PC-3 (cell line): ENCODE measurements around the gene ABHD8. TPM values are rescaled to one million over a fixed set of nuclear protein-coding genes. Genes with fewer than 3 reads are reported as not detected.

Source experiments
- ATAC-seq: fragments of 200-7000 bp; cut with Tn5 transposase; 2 replicates; pipeline ENCODE4 v1.9.1; 2020; ENCODE audit warnings: mild to moderate bottlenecking, moderate library complexity
- BruUV-seq: library from RNA; stranded (reverse); fragments of 400-500 nt; replicated peaks from 2 replicates; lab custom pipeline; 2021; lab: Mats Ljungman, UMichigan
- CTCF ChIA-PET: fragments of 300-600 bp; sonication (Branson Sonifier 250); formaldehyde crosslinking; loops from one replicate; lab custom pipeline; 2022; ENCODE audit warnings: antibody characterized with exemption; lab: Charles Lee
- POLR2A ChIA-PET: fragments of 300-600 bp; sonication (Branson Sonifier 250); formaldehyde crosslinking; loops from one replicate; lab custom pipeline; 2022; ENCODE audit warnings: antibody characterized with exemption; ENCODE audit not compliant: unreplicated experiment; lab: Charles Lee
- DNase-seq: peaks from one replicate; pipeline ENCODE4 v3.0.0-alpha.2; 2015
- H2AFZ ChIP-seq: fragments of 300-600 bp; sonication (generic); 2 replicates; pipeline ENCODE4 v1.6.0; 2016; ENCODE audit warnings: antibody characterized with exemption, low read length
- H3F3A ChIP-seq: fragments of 300-600 bp; sonication (generic); one replicate; pipeline ENCODE4 v1.6.0; 2017; ENCODE audit warnings: antibody characterized with exemption, low read length, control low read depth, mild to moderate bottlenecking; ENCODE audit not compliant: unreplicated experiment
- H3K27ac ChIP-seq: fragments of 300-600 bp; sonication (generic); 2 replicates; pipeline ENCODE4 v1.5.1; 2016; ENCODE audit warnings: mild to moderate bottlenecking, low read length
- H3K27me3 ChIP-seq: fragments of 300-600 bp; sonication (generic); 2 replicates; pipeline ENCODE4 v1.6.1; 2016; ENCODE audit warnings: low read length, mixed read lengths
- H3K36me3 ChIP-seq: fragments of 300-600 bp; sonication (generic); 2 replicates; pipeline ENCODE4 v1.6.1; 2016; ENCODE audit warnings: low read depth, mixed run types, low read length, mixed read lengths
- H3K4me1 ChIP-seq: fragments of 300-600 bp; sonication (generic); 2 replicates; pipeline ENCODE4 v1.5.1; 2016; ENCODE audit warnings: low read length; ENCODE audit not compliant: insufficient read depth
- H3K4me2 ChIP-seq: fragments of 300-600 bp; sonication (generic); 2 replicates; pipeline ENCODE4 v1.6.0; 2016; ENCODE audit warnings: low read length
- H3K4me3 ChIP-seq: fragments of 300-600 bp; sonication (generic); 2 replicates; pipeline ENCODE4 v1.5.1; 2016; ENCODE audit warnings: mild to moderate bottlenecking, low read length, mixed read lengths
- H3K79me2 ChIP-seq: fragments of 300-600 bp; sonication (generic); 2 replicates; pipeline ENCODE4 v1.6.1; 2017; ENCODE audit warnings: low read length, mixed read lengths
- H3K9ac ChIP-seq: fragments of 300-600 bp; sonication (generic); 2 replicates; pipeline ENCODE4 v1.6.0; 2016; ENCODE audit warnings: mild to moderate bottlenecking, low read length
- H3K9me2 ChIP-seq: fragments of 300-600 bp; sonication (generic); replicated peaks from 2 replicates; pipeline ENCODE4 v1.6.1; 2016; ENCODE audit warnings: mixed run types, low read length, mixed read lengths
- H3K9me3 ChIP-seq: fragments of 300-600 bp; sonication (generic); 2 replicates; pipeline ENCODE4 v1.6.1; 2016; ENCODE audit warnings: low read length, mixed read lengths
- H4K20me1 ChIP-seq: fragments of 300-600 bp; sonication (generic); 2 replicates; pipeline ENCODE4 v1.6.1; 2016; ENCODE audit warnings: low read length, mixed read lengths
- EZH2 ChIP-seq: fragments of 300-600 bp; sonication (generic); IDR thresholded peaks from one replicate; pipeline ENCODE4 v1.6.1; 2017; ENCODE audit warnings: antibody characterized with exemption, mild to moderate bottlenecking, low read length; ENCODE audit not compliant: unreplicated experiment
- EZH2phosphoT487 ChIP-seq: fragments of 300-600 bp; sonication (generic); IDR thresholded peaks from 2 replicates; pipeline ENCODE4 v1.6.1; 2018; ENCODE audit warnings: mild to moderate bottlenecking, antibody characterized with exemption, low read length, borderline replicate concordance
- intact Hi-C: fragments of 100-400 bp; cut with micrococcal nuclease; formaldehyde crosslinking; loops from 2 replicates; pipeline ENCODE4 v1.9.0; 2023
- total RNA-seq: library from RNA; depleted of rRNA; stranded (reverse); fragments of >200 nt; gene quantifications from 2 replicates; pipeline ENCODE4 v1.2.3, GENCODE V29; 2014
- TF ChIP-seq, protein P1 (sequence below): fragments of 300-600 bp; sonication (generic); conservative IDR thresholded peaks from 2 replicates; pipeline ENCODE4 v1.5.1; 2017; ENCODE audit warnings: antibody characterized with exemption, low read depth, mild to moderate bottlenecking, low read length

The ABHD8 gene
- total RNA-seq, 1 experiment from 2014 or later, result 42.4 TPM

DNA sequence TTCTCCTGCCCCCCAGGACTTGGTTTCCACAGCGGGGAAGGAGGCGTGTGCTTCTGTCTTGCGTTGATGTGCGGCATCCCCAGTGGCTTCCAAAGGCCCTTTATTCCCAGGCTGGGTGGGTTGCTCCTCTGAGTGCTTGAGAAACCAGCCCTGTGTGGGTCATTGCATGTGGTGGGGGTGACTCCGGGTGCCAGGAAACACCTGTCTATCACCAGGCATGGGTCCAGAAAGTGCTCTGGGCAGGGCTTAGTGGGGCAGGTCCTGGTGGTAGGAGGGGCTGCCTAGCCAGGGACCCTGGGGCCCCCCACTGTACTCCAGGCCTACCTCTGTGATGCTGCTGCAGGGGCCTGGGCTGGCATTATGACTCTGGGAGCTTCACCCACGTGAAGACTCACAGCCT, 15.7 kb upstream of the ABHD8 start:
- DNase-seq (no peak), ATAC-seq (no peak)
- H3K27me3 ChIP-seq, result no peaks in the 10 kb centered on the region
- H3K4me2 ChIP-seq, result no peak overlapping the region
- no peak overlapping the region for H3K27ac ChIP-seq
- CTCF ChIA-PET, result no interaction called here
- intact Hi-C loops, result no loop called here
- BruUV-seq, result no TSS peak
- no peak overlapping the region for H2AFZ ChIP-seq
- POLR2A ChIA-PET, result no interaction called here
- H3K4me1 ChIP-seq, result peaks cover 24% of the 10 kb centered on the region
- no peak for TF ChIP-seq EZH2phosphoT487
- no peak for TF ChIP-seq EZH2
- TF ChIP-seq, protein P1, sequence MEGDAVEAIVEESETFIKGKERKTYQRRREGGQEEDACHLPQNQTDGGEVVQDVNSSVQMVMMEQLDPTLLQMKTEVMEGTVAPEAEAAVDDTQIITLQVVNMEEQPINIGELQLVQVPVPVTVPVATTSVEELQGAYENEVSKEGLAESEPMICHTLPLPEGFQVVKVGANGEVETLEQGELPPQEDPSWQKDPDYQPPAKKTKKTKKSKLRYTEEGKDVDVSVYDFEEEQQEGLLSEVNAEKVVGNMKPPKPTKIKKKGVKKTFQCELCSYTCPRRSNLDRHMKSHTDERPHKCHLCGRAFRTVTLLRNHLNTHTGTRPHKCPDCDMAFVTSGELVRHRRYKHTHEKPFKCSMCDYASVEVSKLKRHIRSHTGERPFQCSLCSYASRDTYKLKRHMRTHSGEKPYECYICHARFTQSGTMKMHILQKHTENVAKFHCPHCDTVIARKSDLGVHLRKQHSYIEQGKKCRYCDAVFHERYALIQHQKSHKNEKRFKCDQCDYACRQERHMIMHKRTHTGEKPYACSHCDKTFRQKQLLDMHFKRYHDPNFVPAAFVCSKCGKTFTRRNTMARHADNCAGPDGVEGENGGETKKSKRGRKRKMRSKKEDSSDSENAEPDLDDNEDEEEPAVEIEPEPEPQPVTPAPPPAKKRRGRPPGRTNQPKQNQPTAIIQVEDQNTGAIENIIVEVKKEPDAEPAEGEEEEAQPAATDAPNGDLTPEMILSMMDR, result no peak
- H3F3A ChIP-seq, result no peaks in the 10 kb centered on the region
- peaks cover 29% of the 10 kb centered on the region for H3K36me3 ChIP-seq
- H3K9me2 ChIP-seq, result no peaks in the 10 kb centered on the region
- H3K9ac ChIP-seq, result no peak overlapping the region
- H3K9me3 ChIP-seq, result no peaks in the 10 kb centered on the region
- no peaks in the 10 kb centered on the region for H4K20me1 ChIP-seq
- no peak overlapping the region for H3K4me3 ChIP-seq
- peaks cover 10% of the 10 kb centered on the region for H3K79me2 ChIP-seq

DNA sequence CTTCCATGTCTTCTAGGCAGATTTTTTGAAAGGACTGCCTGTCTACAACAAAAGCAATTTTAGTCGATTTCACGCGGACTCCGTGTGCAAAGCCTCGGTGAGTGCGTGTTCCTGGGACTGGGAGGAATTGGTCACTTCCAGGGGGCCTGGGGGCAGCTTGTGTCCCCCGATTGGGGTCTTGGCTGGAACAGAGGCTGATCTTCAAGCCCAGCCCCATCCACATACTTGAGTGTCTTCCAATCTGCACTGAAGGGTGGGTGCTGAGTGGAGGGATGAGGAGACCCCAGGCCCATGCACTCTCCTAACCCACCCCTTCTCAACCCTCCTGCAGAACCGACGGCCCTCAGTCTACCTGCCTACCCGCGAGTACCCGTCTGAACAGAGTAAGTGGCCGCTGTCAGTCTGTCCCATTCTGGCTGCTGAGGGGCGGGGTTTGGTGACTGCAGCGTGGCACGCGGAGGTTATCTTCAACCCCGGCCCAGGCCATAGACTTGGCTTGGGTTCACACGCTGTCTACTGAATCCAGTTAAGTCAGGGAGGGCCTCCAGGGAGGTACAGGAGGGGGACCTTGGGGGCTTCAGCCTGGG, 10.9 kb upstream of the ABHD8 start:
- ChIA-PET POLR2A (no interaction called here), CTCF (no interaction called here)
- intact Hi-C loops, result no loop called here
- Histone ChIP-seq H3K27me3 (no peaks in the 10 kb centered on the region), H3K9ac (no peak overlapping the region), H3K27ac (no peak overlapping the region), H3K36me3 (peaks cover 18% of the 10 kb centered on the region; the same call in 1 of the 2 replicates), H2AFZ (no peak overlapping the region), H3K9me2 (no peaks in the 10 kb centered on the region), H3K4me3 (no peak overlapping the region), H3K9me3 (no peaks in the 10 kb centered on the region), H3K79me2 (peaks cover 56% of the 10 kb centered on the region), H3F3A (no peaks in the 10 kb centered on the region), H3K4me2 (no peak overlapping the region), H4K20me1 (no peaks in the 10 kb centered on the region), H3K4me1 (peaks cover 49% of the 10 kb centered on the region)
- DNase-seq (no peak), ATAC-seq (no peak)
- no TSS peak for BruUV-seq
- TF ChIP-seq, protein P1, result no peak
- no peak for TF ChIP-seq EZH2phosphoT487
- TF ChIP-seq EZH2, result no peak
